HepG2 (cell line): Measurements from ENCODE around the gene ABAT. TPM values are rescaled to one million over a fixed set of nuclear protein-coding genes. Genes with fewer than 3 reads are reported as not detected.

Experiments used
- ATAC-seq: fragments of 200-7000 bp; cut with Tn5 transposase; 3 replicates; pipeline ENCODE4 v1.9.1; 2020; ENCODE audit warnings: mild to moderate bottlenecking, moderate library complexity
- BruUV-seq: library from RNA; stranded (reverse); fragments of 400-500 nt; replicated peaks from 2 replicates; lab custom pipeline; 2021; lab: Mats Ljungman, UMichigan
- CTCF ChIA-PET: fragments of 300-600 bp; formaldehyde crosslinking; extraction: SDS; loops from one replicate; lab custom pipeline; 2021; ENCODE audit warnings: low total read pairs, inconsistent platforms, low intra/inter-chr PET ratio; lab: Yijun Ruan, JAX
- POLR2A ChIA-PET: fragments of 350-600 bp; sonication (Branson Sonifier 250); formaldehyde crosslinking; loops from one replicate; lab custom pipeline; 2020; ENCODE audit warnings: antibody characterized with exemption, inconsistent platforms; lab: Yijun Ruan, JAX
- DNase-seq: peaks from one replicate; pipeline ENCODE4 v3.0.0-alpha.2; 2015; ENCODE audit warnings: low spot score
- FAIRE-seq: peaks from 3 replicates; lab custom pipeline; 2011; peaks lifted over from hg19 to GRCh38; lab: Jason Lieb, UNC
- H2AFZ ChIP-seq: one replicate; pipeline ENCODE4 v1.6.1; 2011; ENCODE audit warnings: low read length, inconsistent platforms
- H3K27ac ChIP-seq: fragments of 300-600 bp; 3 replicates; pipeline ENCODE4 v1.8.0; 2011; ENCODE audit warnings: mixed run types, mild to moderate bottlenecking, mixed read lengths, low read length, inconsistent platforms; ENCODE audit not compliant: insufficient read depth; ENCODE audit errors: extremely low read length
- H3K27me3 ChIP-seq, 2 experiments: fragments of 200-600 bp in 1 of 2; 2 replicates in 1 of 2; 3 replicates in 1 of 2; pipeline versions ENCODE4 v1.6.0 to v1.8.0; 2011; ENCODE audit warnings: low read length in 2 of 2, mild to moderate bottlenecking in 2 of 2, moderate library complexity in 2 of 2, inconsistent platforms in 1 of 2; ENCODE audit not compliant: insufficient read depth in 2 of 2, control insufficient read depth in 1 of 2
- H3K36me3 ChIP-seq, 2 experiments: fragments of 200-600 bp in 1 of 2; replicated peaks in 1 of 2; 2 replicates in 1 of 2; 3 replicates in 1 of 2; pipeline versions ENCODE4 v1.5.1 to v1.8.0; 2011; ENCODE audit warnings: low read length in 2 of 2, inconsistent platforms in 1 of 2; ENCODE audit not compliant: insufficient read depth in 2 of 2, control insufficient read depth in 1 of 2
- H3K4me1 ChIP-seq: 2 replicates; pipeline ENCODE4 v1.5.1; 2012; ENCODE audit warnings: low read length, inconsistent platforms; ENCODE audit not compliant: insufficient read depth
- H3K4me2 ChIP-seq: 2 replicates; pipeline ENCODE4 v1.6.0; 2011; ENCODE audit warnings: low read depth, low read length, inconsistent platforms
- H3K4me3 ChIP-seq, 3 experiments: fragments of 200-600 bp in 1 of 3; sonication (generic), shearing (Covaris generic) in 1 of 3; replicated peaks in 1 of 3; 2 replicates each; pipeline ENCODE4 v1.5.1; 2011 to 2016; ENCODE audit warnings: low read length in 3 of 3, inconsistent platforms in 2 of 3, low read depth in 2 of 3, mild to moderate bottlenecking in 2 of 3, control low read depth in 1 of 3, mixed read lengths in 1 of 3; ENCODE audit not compliant: insufficient read depth in 1 of 3
- H3K79me2 ChIP-seq: one replicate; pipeline ENCODE4 v1.6.1; 2011; ENCODE audit warnings: low read length, inconsistent platforms; ENCODE audit not compliant: insufficient read depth
- H3K9ac ChIP-seq: 2 replicates; pipeline ENCODE4 v1.6.0; 2011; ENCODE audit warnings: mild to moderate bottlenecking, low read depth, low read length, inconsistent platforms; ENCODE audit not compliant: insufficient read depth
- H3K9me3 ChIP-seq: 2 replicates; pipeline ENCODE4 v1.5.1; 2012; ENCODE audit warnings: mild to moderate bottlenecking, low read length
- H4K20me1 ChIP-seq: 2 replicates; pipeline ENCODE4 v1.6.0; 2011; ENCODE audit warnings: inconsistent platforms, mild to moderate bottlenecking, low read length, moderate library complexity; ENCODE audit not compliant: insufficient read depth
- AGO2 ChIP-seq: fragments of 200-400 bp; formaldehyde crosslinking; optimal IDR thresholded peaks from 2 replicates; pipeline ENCODE3; 2017; ENCODE audit warnings: mild to moderate bottlenecking, low read depth, low read length, moderate library complexity
- ETV5 ChIP-seq: IDR thresholded peaks from 2 replicates; pipeline ENCODE4 v1.6.1; 2018; ENCODE audit warnings: missing biosample characterization, missing genetic modification reagents, inconsistent platforms, borderline replicate concordance
- GPN1 ChIP-seq: sonication (generic); formaldehyde crosslinking; IDR thresholded peaks from 2 replicates; pipeline ENCODE4 v1.5.1; 2020; ENCODE audit warnings: missing genetic modification reagents, borderline replicate concordance
- LCORL ChIP-seq, 2 experiments: fragments of 450-650 bp in 1 of 2; sonication (generic) in 1 of 2; formaldehyde crosslinking in 1 of 2; IDR thresholded peaks; 2 replicates each; pipeline versions ENCODE4 v1.5.0 to v1.6.1; 2017 to 2020; ENCODE audit warnings: antibody characterized with exemption in 1 of 2, missing genetic modification reagents in 1 of 2
- NCOA1 ChIP-seq: sonication (generic); formaldehyde crosslinking; IDR thresholded peaks from 2 replicates; pipeline ENCODE4 v1.9.0; 2021; ENCODE audit warnings: missing genetic modification reagents
- POLR2AphosphoS2 ChIP-seq: IDR thresholded peaks from 2 replicates; pipeline ENCODE4 v1.6.1; 2011; ENCODE audit warnings: low read depth, low read length, improper control_type of control experiment
- RBM22 ChIP-seq: fragments of 200-400 bp; formaldehyde crosslinking; optimal IDR thresholded peaks from 2 replicates; pipeline ENCODE3; 2017; ENCODE audit warnings: mild to moderate bottlenecking, low read length, moderate library complexity
- THYN1 ChIP-seq: sonication (generic); formaldehyde crosslinking; IDR thresholded peaks from 2 replicates; pipeline ENCODE4 v1.8.1; 2023; ENCODE audit warnings: low read depth, mild to moderate bottlenecking, moderate library complexity, missing genetic modification reagents, borderline replicate concordance
- ZNF7 ChIP-seq: IDR thresholded peaks from 2 replicates; pipeline ENCODE4 v1.6.1; 2016; ENCODE audit warnings: missing biosample characterization, missing genetic modification reagents
- ZNF83 ChIP-seq: sonication (generic); formaldehyde crosslinking; IDR thresholded peaks from 2 replicates; pipeline ENCODE4 v1.4.0; 2020; ENCODE audit warnings: missing genetic modification reagents, mild to moderate bottlenecking, borderline replicate concordance
- ZNF850 ChIP-seq: sonication (generic); formaldehyde crosslinking; conservative IDR thresholded peaks from 2 replicates; pipeline ENCODE4 v1.9.0; 2021; ENCODE audit warnings: mild to moderate bottlenecking, missing genetic modification reagents
- WGBS: methylation state at CpG from one replicate; pipeline ENCODE4 v1.1.6; 2017; ENCODE audit warnings: low lambda C conversion rate; 5-methylcytosine and 5-hydroxymethylcytosine counted together
- in situ Hi-C: cut with HindIII; loops from 2 replicates; pipeline ENCODE4 v1.10.0; 2017; ENCODE audit warnings: low pct_unique_long_range_greater_than_20kb; ENCODE audit not compliant: extremely low pct_ligation_motif_present
- intact Hi-C: fragments of 100-400 bp; cut with micrococcal nuclease; formaldehyde crosslinking; loops from one replicate; pipeline ENCODE4 v1.10.0; 2022; ENCODE audit not compliant: unreplicated experiment
- polyA plus RNA-seq, 8 experiments: library from polyadenylated mRNA; depleted of rRNA in 3 of 8; stranded (reverse) in 7 of 8; unstranded in 1 of 8; fragments of >200 nt; fragmentation: Illumina TruSeq in 4 of 8; extraction: Trizol in 4 of 8; gene quantifications; 2 replicates each; pipeline versions ENCODE4 v1.2.1 to v1.2.3, GENCODE V29; 2011 to 2016; ENCODE audit warnings: low read depth in 4 of 8, missing spikeins in 1 of 8, mixed read lengths in 1 of 8; ENCODE audit not compliant: insufficient read depth in 1 of 8
- total RNA-seq, 5 experiments: library from RNA; depleted of rRNA; stranded (reverse); fragments of >200 nt; fragmentation: Illumina TruSeq; extraction: Trizol; gene quantifications; 2 replicates each; pipeline ENCODE4 v1.2.3, GENCODE V29; 2016; ENCODE audit warnings: low read depth in 1 of 5
- TF ChIP-seq, protein P1 (sequence below): sonication (generic); formaldehyde crosslinking; IDR thresholded peaks from 2 replicates; pipeline ENCODE4 v1.5.0; 2020; ENCODE audit warnings: mild to moderate bottlenecking, missing genetic modification reagents, moderate library complexity

ABAT gene
- total and polyA plus RNA-seq, 2 of the 13 experiments (the other 11 are each of a cell fraction or from before 2014, with no cell fraction given) = 47.6 to 97.3 TPM

DNA sequence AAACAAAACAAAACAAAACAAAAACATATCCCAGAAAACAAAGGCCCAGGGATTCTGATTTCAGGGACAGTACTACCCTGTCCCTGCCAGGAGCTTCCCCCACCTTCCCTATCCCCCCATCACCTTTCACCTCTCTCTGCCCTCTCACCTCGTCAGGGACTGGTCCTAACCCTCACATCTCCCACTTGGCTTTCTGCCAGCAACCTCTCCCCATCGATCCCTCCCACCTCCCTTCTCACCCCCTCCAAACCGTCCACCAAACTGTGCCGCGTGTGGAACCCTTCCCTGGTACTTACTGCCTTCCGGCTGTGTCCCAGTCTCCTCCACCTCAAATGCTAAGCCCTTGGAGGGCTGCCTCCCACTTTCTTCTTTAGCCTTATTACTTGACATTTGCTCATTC, 86.7 kb downstream of the ABAT start:
- no peaks in the 10 kb centered on the region for H3K9me3 ChIP-seq
- H3K4me1 ChIP-seq = no peaks in the 10 kb centered on the region
- no peak overlapping the region for H3K9ac ChIP-seq
- no peak overlapping the region for H3K4me3 ChIP-seq
- TF ChIP-seq ETV5 (no peak), RBM22 (peak; percentile 20), ZNF83 (CRISPR knock-in tag) (no peak), NCOA1 (no peak), POLR2AphosphoS2 (no peak), ZNF7 (CRISPR knock-in tag) (no peak), AGO2 (peak; percentile 19), THYN1 (CRISPR knock-in tag) (no peak), ZNF850 (no peak), LCORL (IDR thresholded peaks at IDR 0.05) (peak; percentile 97), LCORL (CRISPR knock-in tag; IDR thresholded peaks at IDR 0.05) (no peak), GPN1 (no peak)
- TF ChIP-seq, protein P1, sequence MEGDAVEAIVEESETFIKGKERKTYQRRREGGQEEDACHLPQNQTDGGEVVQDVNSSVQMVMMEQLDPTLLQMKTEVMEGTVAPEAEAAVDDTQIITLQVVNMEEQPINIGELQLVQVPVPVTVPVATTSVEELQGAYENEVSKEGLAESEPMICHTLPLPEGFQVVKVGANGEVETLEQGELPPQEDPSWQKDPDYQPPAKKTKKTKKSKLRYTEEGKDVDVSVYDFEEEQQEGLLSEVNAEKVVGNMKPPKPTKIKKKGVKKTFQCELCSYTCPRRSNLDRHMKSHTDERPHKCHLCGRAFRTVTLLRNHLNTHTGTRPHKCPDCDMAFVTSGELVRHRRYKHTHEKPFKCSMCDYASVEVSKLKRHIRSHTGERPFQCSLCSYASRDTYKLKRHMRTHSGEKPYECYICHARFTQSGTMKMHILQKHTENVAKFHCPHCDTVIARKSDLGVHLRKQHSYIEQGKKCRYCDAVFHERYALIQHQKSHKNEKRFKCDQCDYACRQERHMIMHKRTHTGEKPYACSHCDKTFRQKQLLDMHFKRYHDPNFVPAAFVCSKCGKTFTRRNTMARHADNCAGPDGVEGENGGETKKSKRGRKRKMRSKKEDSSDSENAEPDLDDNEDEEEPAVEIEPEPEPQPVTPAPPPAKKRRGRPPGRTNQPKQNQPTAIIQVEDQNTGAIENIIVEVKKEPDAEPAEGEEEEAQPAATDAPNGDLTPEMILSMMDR (CRISPR knock-in tag) = no peak
- TF ChIP-seq, all 625 proteins: peak for 3
- in situ Hi-C loops (no loop called here), intact Hi-C loops (no loop called here)
- ChIA-PET POLR2A (no interaction called here), CTCF (no interaction called here)
- no peak overlapping the region for H3K4me2 ChIP-seq
- WGBS = 90% methylated on average over 6 of the region's 6 CpGs
- no peaks in the 10 kb centered on the region for H3K79me2 ChIP-seq
- FAIRE-seq (no peak), DNase-seq (no peak), ATAC-seq (no peak; the same call in 2 of the 3 replicates)
- H4K20me1 ChIP-seq = no peaks in the 10 kb centered on the region
- no TSS peak for BruUV-seq
- H2AFZ ChIP-seq = no peak overlapping the region
- peaks cover 22 to 64% of the 10 kb centered on the region in 2 experiments for H3K36me3 ChIP-seq
- H3K27ac ChIP-seq = no peak overlapping the region
- no peaks in the 10 kb centered on the region for H3K27me3 ChIP-seq
